H1 (cell line): ENCODE results near the gene SP5. TPM values are rescaled to one million over a fixed set of nuclear protein-coding genes. Genes with fewer than 3 reads are reported as not detected.

Source experiments
- BACH1 ChIP-seq: IDR thresholded peaks from 2 replicates; pipeline ENCODE4 v1.6.1; 2012; ENCODE audit warnings: low read length, improper control_type of control experiment
- CHD2 ChIP-seq: IDR thresholded peaks from 2 replicates; pipeline ENCODE4 v1.6.1; 2012; ENCODE audit warnings: low read length, improper control_type of control experiment
- CTBP2 ChIP-seq: IDR thresholded peaks from 2 replicates; pipeline ENCODE4 v1.7.0; 2011; ENCODE audit warnings: borderline replicate concordance, mild to moderate bottlenecking, moderate library complexity, mixed read lengths, low read length; ENCODE audit not compliant: insufficient read depth, insufficient read length
- CTCF ChIP-seq, 3 experiments: IDR thresholded peaks; 1 replicate in 2 of 3; 2 replicates in 1 of 3; pipeline versions ENCODE4 v1.5.1 to v1.6.1; 2011; ENCODE audit warnings: low read length in 3 of 3, mild to moderate bottlenecking in 3 of 3, inconsistent platforms in 2 of 3, low read depth in 1 of 3, moderate library complexity in 1 of 3; ENCODE audit not compliant: insufficient read depth in 1 of 3; ENCODE audit errors: control extremely low read depth in 1 of 3
- EGR1 ChIP-seq: IDR thresholded peaks from 2 replicates; pipeline ENCODE4 v1.6.1; 2011; ENCODE audit warnings: low read depth, low read length, borderline replicate concordance
- FOSL1 ChIP-seq: IDR thresholded peaks from 2 replicates; pipeline ENCODE4 v1.6.1; 2011; ENCODE audit warnings: mild to moderate bottlenecking, low read depth, low read length, moderate library complexity; ENCODE audit not compliant: insufficient read depth
- GABPA ChIP-seq: IDR thresholded peaks from 2 replicates; pipeline ENCODE4 v1.6.1; 2011; ENCODE audit warnings: mild to moderate bottlenecking, low read length, moderate library complexity, borderline replicate concordance; ENCODE audit not compliant: insufficient read depth
- HDAC6 ChIP-seq: IDR thresholded peaks from one replicate; pipeline ENCODE4 v1.7.1; 2012; ENCODE audit warnings: low read depth, mild to moderate bottlenecking, inconsistent platforms, low read length, moderate library complexity
- JUN ChIP-seq: IDR thresholded peaks from 2 replicates; pipeline ENCODE4 v1.6.1; 2011; ENCODE audit warnings: low read depth, mild to moderate bottlenecking, improper control_type of control experiment, low read length
- KDM4A ChIP-seq: IDR thresholded peaks from one replicate; pipeline ENCODE4 v1.7.1; 2012; ENCODE audit warnings: low read depth, mild to moderate bottlenecking, moderate library complexity, low read length, inconsistent platforms; ENCODE audit not compliant: severe bottlenecking
- SIN3A ChIP-seq, 2 experiments: IDR thresholded peaks in 1 of 2; conservative IDR thresholded peaks in 1 of 2; 2 replicates each; pipeline ENCODE4 v1.6.1; 2011 to 2012; ENCODE audit warnings: low read length in 2 of 2, improper control_type of control experiment in 1 of 2, low read depth in 1 of 2, mild to moderate bottlenecking in 1 of 2
- SIRT6 ChIP-seq: IDR thresholded peaks from one replicate; pipeline ENCODE4 v1.7.1; 2012; ENCODE audit warnings: low read length, inconsistent platforms
- SRF ChIP-seq: IDR thresholded peaks from 2 replicates; pipeline ENCODE4 v1.6.1; 2011; ENCODE audit warnings: mild to moderate bottlenecking, low read depth, low read length, moderate library complexity
- TEAD4 ChIP-seq: IDR thresholded peaks from 2 replicates; pipeline ENCODE4 v1.6.1; 2012; ENCODE audit warnings: low read depth, low read length, inconsistent platforms, mixed read lengths
- YY1 ChIP-seq: IDR thresholded peaks from 2 replicates; pipeline ENCODE4 v1.6.1; 2011; ENCODE audit warnings: low read depth, mild to moderate bottlenecking, low read length
- ZNF274 ChIP-seq: IDR thresholded peaks from 2 replicates; pipeline ENCODE4 v1.7.0; 2012; ENCODE audit warnings: low read length, borderline replicate concordance; ENCODE audit errors: extremely low read depth
- polyA plus RNA-seq, 7 experiments: library from polyadenylated mRNA; depleted of rRNA in 3 of 7; stranded (reverse) in 5 of 7; unstranded in 2 of 7; fragments of >200 nt in 5 of 7; fragments of 200-250 nt in 2 of 7; gene quantifications; 1 replicate in 5 of 7; 2 replicates in 1 of 7; 4 replicates in 1 of 7; pipeline versions ENCODE4 v1.2.1 to v1.2.3, GENCODE V29; 2011 to 2013; ENCODE audit warnings: missing spikeins in 2 of 7, mixed read lengths in 2 of 7
- total RNA-seq: library from RNA; stranded (reverse); fragmentation: NEBNext Ultra II Directional; extraction: Animal tissue kit (Norgen Biotek cat#: 25700); gene quantifications from 2 replicates; pipeline ENCODE4 v1.2.1, GENCODE V29; 2021

Gene SP5
- total and polyA plus RNA-seq, 2 of the 8 experiments (the other 6 are each of a cell fraction or from before 2014, with no cell fraction given) = 0.17 TPM; not detected in 1

GRCh38 chr2:170716851-170717598, 1.9 kb downstream of the SP5 start (continued):
- TF ChIP-seq CTCF (IDR thresholded peaks at IDR 0.05; ENCODE audit: control extremely low read depth in 1 of 3, insufficient read depth in 1 of 3, low read depth in 1 of 3, low read length in 3 of 3) (peak; percentile 72 to 88 (median 82)), JUN (no peak), YY1 (peak; percentile 73; the same call in 1 of the 2 replicates), FOSL1 (no peak), SIN3A (conservative IDR thresholded peaks at IDR 0.05 in 1 of 2, IDR thresholded peaks at IDR 0.05 in 1 of 2; ENCODE audit: low read depth in 1 of 2, low read length in 2 of 2) (no peak), SIRT6 (no peak), CTBP2 (no peak), TEAD4 (peak; percentile 39; the same call in 1 of the 2 replicates), BACH1 (no peak), HDAC6 (no peak), SRF (no peak), KDM4A (peak; percentile 62), EGR1 (no peak), CHD2 (0 out of 2 replicates have a peak, but pooled peaks have one; percentile 9), GABPA (0 out of 2 replicates have a peak, but pooled peaks have one; percentile 32), ZNF274 (no peak)
- TF ChIP-seq, all 59 proteins: peak for 19
